Spleen (tissue), 11 donors: ENCODE measurements around the gene PREP. TPM values are rescaled to one million over a fixed set of nuclear protein-coding genes. Genes with fewer than 3 reads are reported as not detected.

Source experiments
- DNase-seq: peaks from one replicate; pipeline ENCODE4 v3.0.0-alpha.2; 2020
- H3K27ac ChIP-seq, 8 donors: fragments of 200-600 bp; sonication (generic) in 7 of 8; 1 replicate in 4 of 8; 2 replicates in 4 of 8; pipeline versions ENCODE4 v1.5.0 to v1.8.0; 2016 to 2021; ENCODE audit warnings: inconsistent platforms in 4 of 8, mild to moderate bottlenecking in 4 of 8, moderate library complexity in 1 of 8
- H3K27me3 ChIP-seq, 7 donors: fragments of 200-600 bp; sonication (generic) in 6 of 7; replicated peaks in 1 of 7; 1 replicate in 4 of 7; 2 replicates in 3 of 7; pipeline versions ENCODE4 v1.5.0 to v1.8.0; 2016 to 2021; ENCODE audit warnings: inconsistent platforms in 3 of 7, mild to moderate bottlenecking in 1 of 7
- H3K36me3 ChIP-seq, 6 donors: fragments of 200-600 bp; sonication (generic) in 5 of 6; 1 replicate in 4 of 6; 2 replicates in 2 of 6; pipeline versions ENCODE4 v1.5.0 to v1.8.0; 2016 to 2021; ENCODE audit warnings: inconsistent platforms in 2 of 6
- H3K4me1 ChIP-seq, 6 donors: fragments of 200-600 bp; sonication (generic) in 5 of 6; 1 replicate in 3 of 6; 2 replicates in 3 of 6; pipeline versions ENCODE4 v1.5.0 to v1.8.0; 2016 to 2021; ENCODE audit warnings: inconsistent platforms in 3 of 6
- H3K4me3 ChIP-seq, 8 donors: fragments of 200-600 bp; sonication (generic) in 7 of 8; 1 replicate in 4 of 8; 2 replicates in 4 of 8; pipeline versions ENCODE4 v1.5.0 to v1.8.0; 2016 to 2021; ENCODE audit warnings: inconsistent platforms in 4 of 8, mild to moderate bottlenecking in 4 of 8, moderate library complexity in 2 of 8
- H3K9me3 ChIP-seq, 8 donors: fragments of 200-600 bp; sonication (generic) in 7 of 8; 1 replicate in 4 of 8; 2 replicates in 4 of 8; pipeline versions ENCODE4 v1.5.0 to v1.8.0; 2016 to 2021; ENCODE audit warnings: inconsistent platforms in 4 of 8
- CTCF ChIP-seq, 11 experiments: fragments of 200-600 bp in 7 of 11; fragments of 450-650 bp in 4 of 11; sonication (generic) in 4 of 11; IDR thresholded peaks in 8 of 11; conservative IDR thresholded peaks in 3 of 11; 1 replicate in 7 of 11; 2 replicates in 4 of 11; pipeline versions ENCODE4 v1.4.0 to v1.8.0; 2016 to 2021; ENCODE audit warnings: antibody characterized with exemption in 11 of 11, inconsistent platforms in 4 of 11, mild to moderate bottlenecking in 1 of 11
- POLR2A ChIP-seq, 3 donors: fragments of 450-650 bp; IDR thresholded peaks; one replicate each; pipeline ENCODE4 v1.5.1; 2017; ENCODE audit warnings: antibody characterized with exemption in 3 of 3, mild to moderate bottlenecking in 1 of 3
- POLR2AphosphoS5 ChIP-seq, 3 donors: sonication (generic); formaldehyde crosslinking; IDR thresholded peaks; one replicate each; pipeline ENCODE4 v1.5.1; 2017; ENCODE audit warnings: antibody characterized with exemption in 3 of 3
- WGBS, 5 donors: extraction: QIAGEN DNeasy Blood & Tissue Kit in 3 of 5; methylation state at CpG; one replicate each; pipeline versions ENCODE4 v1.1.5 to v1.1.7; 2013 to 2018; 5-methylcytosine and 5-hydroxymethylcytosine counted together
- intact Hi-C: fragments of 100-400 bp; cut with DNase I; formaldehyde crosslinking; loops from one replicate; pipeline ENCODE4 v1.15.0; 2023; ENCODE audit warnings: low total_unique reads
- polyA plus RNA-seq, 3 donors: library from polyadenylated mRNA; stranded (reverse); fragments of 200-250 nt; gene quantifications; one replicate each; pipeline ENCODE4 v1.2.1, GENCODE V29; 2013
- total RNA-seq, 7 donors: library from RNA; depleted of rRNA in 3 of 7; stranded (reverse); fragments of >200 nt in 3 of 7; fragmentation: NEBNext Ultra II Directional in 4 of 7; extraction: Animal tissue kit (Norgen Biotek cat#: 25700) in 4 of 7; gene quantifications; one replicate each; pipeline versions ENCODE4 v1.1.0 to v1.2.1, GENCODE V29; 2016 to 2021
- donor health status: healthy with polysubstance abuse.
- donor health status: DM: no; HTN: no; CAD: no; lungs with moderate emphysema.
- donor health status: DM: no; HTN: no; CAD: no.
- donor health status: Bipolar disorder and iron deficiency.
- donor health status: healthy.
- donor health status: DM: no; HTN: no; CAD: no.
- donor health status: DM: yes; HTN: yes; CAD: no.

The PREP gene
- total and polyA plus RNA-seq, 10 donors, result 9.8 to 22.9 (median 18.5) TPM

GRCh38 chr6:105352037-105352617 lies 50.8 kb downstream of the PREP start:
- TF ChIP-seq POLR2AphosphoS5 (IDR thresholded peaks at IDR 0.05) (no peak), CTCF (IDR thresholded peaks at IDR 0.05 in 8 of 11, conservative IDR thresholded peaks at IDR 0.05 in 3 of 11) (no peak), POLR2A (IDR thresholded peaks at IDR 0.05) (no peak)
- Histone ChIP-seq H3K9me3 (peaks cover 0 to 13% (median 9%) of the 10 kb centered on the region in 8 donors), H3K27ac (no peak overlapping the region), H3K4me1 (no peaks in the 10 kb centered on the region), H3K27me3 (no peaks in the 10 kb centered on the region), H3K36me3 (peaks cover 0 to 89% (median 42%) of the 10 kb centered on the region in 6 donors), H3K4me3 (no peak overlapping the region)
- intact Hi-C loops, result no loop called here
- WGBS, 5 donors, result 95 to 99% (median 97%) methylated on average over 4 of the region's 4 CpGs
- DNase-seq, result no peak

- H3K27me3 ChIP-seq, result no peaks in the 10 kb centered on the region
- no peak for DNase-seq
- H3K27ac ChIP-seq, result no peak overlapping the region
- H3K36me3 ChIP-seq, result peaks cover 0 to 98% (median 35%) of the 10 kb centered on the region in 6 donors
- 92 to 100% (median 97%) methylated on average over 1 of the region's 1 CpG for WGBS, 5 donors
- no peak overlapping the region for H3K4me3 ChIP-seq
- intact Hi-C loops, result no loop called here
- no peaks in the 10 kb centered on the region for H3K4me1 ChIP-seq
- H3K9me3 ChIP-seq, result peaks cover 0 to 5% (median 2%) of the 10 kb centered on the region in 8 donors
- TF ChIP-seq POLR2A (IDR thresholded peaks at IDR 0.05) (no peak), POLR2AphosphoS5 (IDR thresholded peaks at IDR 0.05) (no peak), CTCF (IDR thresholded peaks at IDR 0.05 in 8 of 11, conservative IDR thresholded peaks at IDR 0.05 in 3 of 11) (no peak)
Observed at GRCh38 chr6:105348897-105349296, 54.0 kb downstream of the PREP start.

GRCh38 chr6:105346052-105346451 lies 56.8 kb downstream of the PREP start:
- H3K9me3 ChIP-seq, result peaks cover 0 to 8% (median 2%) of the 10 kb centered on the region in 8 donors
- no peak for DNase-seq
- 79 to 86% (median 86%) methylated on average over 3 of the region's 3 CpGs for WGBS, 5 donors
- H3K4me1 ChIP-seq, result no peaks in the 10 kb centered on the region
- no peak overlapping the region for H3K4me3 ChIP-seq
- H3K36me3 ChIP-seq, result peaks cover 0 to 73% (median 18%) of the 10 kb centered on the region in 6 donors
- no peak for TF ChIP-seq POLR2A (IDR thresholded peaks at IDR 0.05)
- TF ChIP-seq CTCF (IDR thresholded peaks at IDR 0.05 in 8 of 11, conservative IDR thresholded peaks at IDR 0.05 in 3 of 11), result no peak
- TF ChIP-seq POLR2AphosphoS5 (IDR thresholded peaks at IDR 0.05), result no peak
- H3K27me3 ChIP-seq, result no peaks in the 10 kb centered on the region
- no peak overlapping the region for H3K27ac ChIP-seq
- intact Hi-C loops, result no loop called here

GRCh38 chr6:105345506-105345905 lies 57.4 kb downstream of the PREP start:
- no peak overlapping the region for H3K27ac ChIP-seq

More at GRCh38 chr6:105345506-105345905, 57.4 kb downstream of the PREP start:
- 90 to 99% (median 93%) methylated on average over 4 of the region's 4 CpGs for WGBS, 5 donors
- Histone ChIP-seq H3K4me3 (no peak overlapping the region), H3K9me3 (peaks cover 0 to 8% (median 2%) of the 10 kb centered on the region in 8 donors), H3K4me1 (no peaks in the 10 kb centered on the region), H3K36me3 (peaks cover 0 to 67% (median 14%) of the 10 kb centered on the region in 6 donors), H3K27me3 (no peaks in the 10 kb centered on the region)
- no peak for DNase-seq
- intact Hi-C loops, result no loop called here
- TF ChIP-seq CTCF (IDR thresholded peaks at IDR 0.05 in 8 of 11, conservative IDR thresholded peaks at IDR 0.05 in 3 of 11) (no peak), POLR2AphosphoS5 (IDR thresholded peaks at IDR 0.05) (no peak), POLR2A (IDR thresholded peaks at IDR 0.05) (no peak)
